ENCODE data around the gene GRM1.

The GRM1 gene

GRCh38 chr6:146441907-146442306, 413.0 kb downstream of the GRM1 start:
- no peak for DNase-seq (ENCODE audit: low read depth, low spot score)
- H3K9ac ChIP-seq (ENCODE audit: insufficient read length), result no peak overlapping the region
- no peak for TF ChIP-seq FOXP2 (optimal IDR thresholded peaks at IDR 0.05; ENCODE audit: control extremely low read depth, extremely low read length, insufficient read depth)
- TF ChIP-seq POLR2AphosphoS5 (IDR thresholded peaks at IDR 0.05; ENCODE audit: borderline replicate concordance, low read depth, low read length), result no peak
- no peak for TF ChIP-seq EZH2 (IDR thresholded peaks at IDR 0.05)
- no peak overlapping the region for H3K4me3 ChIP-seq
- no peaks in the 10 kb centered on the region for H3K36me3 ChIP-seq (ENCODE audit: insufficient read depth, low read length)
- no peak overlapping the region for H3K27ac ChIP-seq
- H3K9me3 ChIP-seq (ENCODE audit: low read depth, low read length), result no peaks in the 10 kb centered on the region

GRCh38 chr6:146444189-146444588, 415.3 kb downstream of the GRM1 start:
- Histone ChIP-seq H3K4me3 (no peak overlapping the region), H3K9ac (ENCODE audit: insufficient read length) (no peak overlapping the region), H3K9me3 (ENCODE audit: low read depth, low read length) (no peaks in the 10 kb centered on the region), H3K36me3 (ENCODE audit: insufficient read depth, low read length) (no peaks in the 10 kb centered on the region), H3K27ac (no peak overlapping the region)
- no peak for DNase-seq (ENCODE audit: low read depth, low spot score)
- TF ChIP-seq FOXP2 (optimal IDR thresholded peaks at IDR 0.05; ENCODE audit: control extremely low read depth, extremely low read length, insufficient read depth) (no peak), EZH2 (IDR thresholded peaks at IDR 0.05) (no peak), POLR2AphosphoS5 (IDR thresholded peaks at IDR 0.05; ENCODE audit: borderline replicate concordance, low read depth, low read length) (no peak)

- Histone ChIP-seq H3K27ac (no peak overlapping the region), H3K9ac (ENCODE audit: insufficient read length) (no peak overlapping the region), H3K4me3 (no peak overlapping the region), H3K36me3 (ENCODE audit: insufficient read depth, low read length) (no peaks in the 10 kb centered on the region), H3K9me3 (ENCODE audit: low read depth, low read length) (no peaks in the 10 kb centered on the region)
- no peak for DNase-seq (ENCODE audit: low read depth, low spot score)
- TF ChIP-seq FOXP2 (optimal IDR thresholded peaks at IDR 0.05; ENCODE audit: control extremely low read depth, extremely low read length, insufficient read depth) (no peak), POLR2AphosphoS5 (IDR thresholded peaks at IDR 0.05; ENCODE audit: borderline replicate concordance, low read depth, low read length) (no peak), EZH2 (IDR thresholded peaks at IDR 0.05) (no peak)
Measured at GRCh38 chr6:146445233-146445632, 416.4 kb downstream of the GRM1 start.

GRCh38 chr6:146456886-146457285, 428.0 kb downstream of the GRM1 start:
- no peak overlapping the region for H3K27ac ChIP-seq
- H3K4me3 ChIP-seq, result no peak overlapping the region
- TF ChIP-seq EZH2 (IDR thresholded peaks at IDR 0.05) (no peak), POLR2AphosphoS5 (IDR thresholded peaks at IDR 0.05; ENCODE audit: borderline replicate concordance, low read depth, low read length) (no peak), FOXP2 (optimal IDR thresholded peaks at IDR 0.05; ENCODE audit: control extremely low read depth, extremely low read length, insufficient read depth) (no peak)
- H3K9ac ChIP-seq (ENCODE audit: insufficient read length), result no peak overlapping the region
- H3K9me3 ChIP-seq (ENCODE audit: low read depth, low read length), result no peaks in the 10 kb centered on the region
- DNase-seq (ENCODE audit: low read depth, low spot score), result no peak
- no peaks in the 10 kb centered on the region for H3K36me3 ChIP-seq (ENCODE audit: insufficient read depth, low read length)

- Histone ChIP-seq H3K36me3 (ENCODE audit: insufficient read depth, low read length) (no peaks in the 10 kb centered on the region), H3K27ac (no peak overlapping the region), H3K9ac (ENCODE audit: insufficient read length) (no peak overlapping the region), H3K4me3 (no peak overlapping the region), H3K9me3 (ENCODE audit: low read depth, low read length) (no peaks in the 10 kb centered on the region)
- no peak for DNase-seq (ENCODE audit: low read depth, low spot score)
- no peak for TF ChIP-seq FOXP2 (optimal IDR thresholded peaks at IDR 0.05; ENCODE audit: control extremely low read depth, extremely low read length, insufficient read depth)
- no peak for TF ChIP-seq POLR2AphosphoS5 (IDR thresholded peaks at IDR 0.05; ENCODE audit: borderline replicate concordance, low read depth, low read length)
- TF ChIP-seq EZH2 (IDR thresholded peaks at IDR 0.05), result no peak
Measured at GRCh38 chr6:146460941-146461340, 432.1 kb downstream of the GRM1 start.

GRCh38 chr6:146470091-146470770, 441.4 kb downstream of the GRM1 start:
- no peaks in the 10 kb centered on the region for H3K9me3 ChIP-seq (ENCODE audit: low read depth, low read length)
- TF ChIP-seq EZH2 (IDR thresholded peaks at IDR 0.05), result no peak
- no peak for TF ChIP-seq FOXP2 (optimal IDR thresholded peaks at IDR 0.05; ENCODE audit: control extremely low read depth, extremely low read length, insufficient read depth)
- TF ChIP-seq POLR2AphosphoS5 (IDR thresholded peaks at IDR 0.05; ENCODE audit: borderline replicate concordance, low read depth, low read length), result no peak
- no peak overlapping the region for H3K9ac ChIP-seq (ENCODE audit: insufficient read length)
- H3K4me3 ChIP-seq, result no peak overlapping the region
- no peaks in the 10 kb centered on the region for H3K36me3 ChIP-seq (ENCODE audit: insufficient read depth, low read length)
- no peak overlapping the region for H3K27ac ChIP-seq
- DNase-seq (ENCODE audit: low read depth, low spot score), result no peak

- Histone ChIP-seq H3K9ac (ENCODE audit: insufficient read length) (no peak overlapping the region), H3K27ac (no peak overlapping the region), H3K9me3 (ENCODE audit: low read depth, low read length) (no peaks in the 10 kb centered on the region), H3K36me3 (ENCODE audit: insufficient read depth, low read length) (no peaks in the 10 kb centered on the region), H3K4me3 (no peak overlapping the region)
- no peak for DNase-seq (ENCODE audit: low read depth, low spot score)
- no peak for TF ChIP-seq FOXP2 (optimal IDR thresholded peaks at IDR 0.05; ENCODE audit: control extremely low read depth, extremely low read length, insufficient read depth)
- TF ChIP-seq EZH2 (IDR thresholded peaks at IDR 0.05), result no peak
- no peak for TF ChIP-seq POLR2AphosphoS5 (IDR thresholded peaks at IDR 0.05; ENCODE audit: borderline replicate concordance, low read depth, low read length)
Measured at GRCh38 chr6:146472918-146473317, 444.1 kb downstream of the GRM1 start.

- no peaks in the 10 kb centered on the region for H3K9me3 ChIP-seq (ENCODE audit: low read depth, low read length)
- no peak overlapping the region for H3K9ac ChIP-seq (ENCODE audit: insufficient read length)
- DNase-seq (ENCODE audit: low read depth, low spot score), result no peak
- no peaks in the 10 kb centered on the region for H3K36me3 ChIP-seq (ENCODE audit: insufficient read depth, low read length)
- TF ChIP-seq EZH2 (IDR thresholded peaks at IDR 0.05) (no peak), FOXP2 (optimal IDR thresholded peaks at IDR 0.05; ENCODE audit: control extremely low read depth, extremely low read length, insufficient read depth) (no peak), POLR2AphosphoS5 (IDR thresholded peaks at IDR 0.05; ENCODE audit: borderline replicate concordance, low read depth, low read length) (no peak)
- H3K27ac ChIP-seq, result no peak overlapping the region
- H3K4me3 ChIP-seq, result no peak overlapping the region
Measured at GRCh38 chr6:146481527-146481926, 452.7 kb downstream of the GRM1 start.

GRCh38 chr6:146484411-146484810, 455.5 kb downstream of the GRM1 start:
- Histone ChIP-seq H3K9me3 (ENCODE audit: low read depth, low read length) (no peaks in the 10 kb centered on the region), H3K4me3 (no peak overlapping the region), H3K27ac (no peak overlapping the region), H3K36me3 (ENCODE audit: insufficient read depth, low read length) (no peaks in the 10 kb centered on the region), H3K9ac (ENCODE audit: insufficient read length) (no peak overlapping the region)
- no peak for DNase-seq (ENCODE audit: low read depth, low spot score)
- TF ChIP-seq EZH2 (IDR thresholded peaks at IDR 0.05) (no peak), FOXP2 (optimal IDR thresholded peaks at IDR 0.05; ENCODE audit: control extremely low read depth, extremely low read length, insufficient read depth) (no peak), POLR2AphosphoS5 (IDR thresholded peaks at IDR 0.05; ENCODE audit: borderline replicate concordance, low read depth, low read length) (no peak)
